GM12878 (cell line): ENCODE data around the gene IFITM5. TPM values are rescaled to one million over a fixed set of nuclear protein-coding genes. Genes with fewer than 3 reads are reported as not detected.

Source experiments
- ATAC-seq: fragments of 200-7000 bp; cut with Tn5 transposase; 3 replicates; pipeline ENCODE4 v1.9.1; 2020; ENCODE audit warnings: mild to moderate bottlenecking, moderate library complexity
- BruUV-seq: library from RNA; stranded (reverse); fragments of 400-500 nt; replicated peaks from 2 replicates; lab custom pipeline; 2021; lab: Mats Ljungman, UMichigan
- CTCF ChIA-PET: fragments of 300-600 bp; sonication (Branson Sonifier 250); formaldehyde crosslinking; extraction: SDS; loops from one replicate; lab custom pipeline; 2021; ENCODE audit warnings: inconsistent platforms; lab: Yijun Ruan, JAX
- POLR2A ChIA-PET: fragments of 350-600 bp; formaldehyde crosslinking; extraction: SDS; loops from one replicate; lab custom pipeline; 2021; ENCODE audit warnings: inconsistent platforms; lab: Charles Lee
- RAD21 ChIA-PET: fragments of 300-600 bp; sonication (Branson Sonifier 250); formaldehyde crosslinking; loops from one replicate; lab custom pipeline; 2023; ENCODE audit warnings: antibody characterized with exemption; ENCODE audit not compliant: unreplicated experiment; lab: Charles Lee
- SMC1A ChIA-PET: fragments of 300-600 bp; sonication (Branson Sonifier 250); formaldehyde crosslinking; loops from one replicate; lab custom pipeline; 2023; ENCODE audit not compliant: unreplicated experiment, uncharacterized antibody; lab: Charles Lee
- DNase-seq: peaks from one replicate; pipeline ENCODE4 v3.0.0-alpha.2; 2011; ENCODE audit warnings: low read depth, low spot score
- FAIRE-seq: peaks from 3 replicates; lab custom pipeline; 2011; peaks lifted over from hg19 to GRCh38; lab: Jason Lieb, UNC
- H2AFZ ChIP-seq: 2 replicates; pipeline ENCODE4 v1.6.0; 2011; ENCODE audit warnings: low read depth, low read length, control low read depth; ENCODE audit not compliant: control insufficient read depth
- H3K27ac ChIP-seq: 2 replicates; pipeline ENCODE4 v1.5.1; 2011; ENCODE audit warnings: control low read depth; ENCODE audit not compliant: control insufficient read depth, insufficient read depth
- H3K27me3 ChIP-seq, 2 experiments: replicated peaks in 1 of 2; 2 replicates each; pipeline versions ENCODE4 v1.6.0 to v1.6.1; 2011; ENCODE audit warnings: low read length in 1 of 2; ENCODE audit not compliant: control insufficient read depth in 2 of 2, insufficient read depth in 2 of 2
- H3K36me3 ChIP-seq, 2 experiments: 2 replicates each; pipeline ENCODE4 v1.5.1; 2011; ENCODE audit warnings: low read length in 1 of 2; ENCODE audit not compliant: control insufficient read depth in 2 of 2, insufficient read depth in 2 of 2
- H3K4me1 ChIP-seq: 2 replicates; pipeline ENCODE4 v1.6.1; 2011; ENCODE audit warnings: mild to moderate bottlenecking, low read length, moderate library complexity, mixed read lengths; ENCODE audit not compliant: control insufficient read depth, insufficient read depth
- H3K4me2 ChIP-seq: 2 replicates; pipeline ENCODE4 v1.6.0; 2011; ENCODE audit warnings: control low read depth; ENCODE audit not compliant: control insufficient read depth, insufficient read depth
- H3K4me3 ChIP-seq: fragments of 200-600 bp; sonication (generic); 2 replicates; pipeline ENCODE4 v1.5.1; 2016
- H3K79me2 ChIP-seq: 2 replicates; pipeline ENCODE4 v1.6.0; 2011; ENCODE audit warnings: low read length; ENCODE audit not compliant: control insufficient read depth, insufficient read depth
- H3K9ac ChIP-seq: 2 replicates; pipeline ENCODE4 v1.8.0; 2011; ENCODE audit warnings: low read length, control low read depth, mixed read lengths; ENCODE audit not compliant: control insufficient read depth, insufficient read depth
- H3K9me3 ChIP-seq: replicated peaks from 3 replicates; pipeline ENCODE4 v1.5.1; 2011; ENCODE audit warnings: mild to moderate bottlenecking, low read length; ENCODE audit not compliant: control insufficient read depth, insufficient read depth
- H4K20me1 ChIP-seq: 2 replicates; pipeline ENCODE4 v1.6.0; 2011; ENCODE audit not compliant: control insufficient read depth, insufficient read depth
- ATF3 ChIP-seq: IDR thresholded peaks from 2 replicates; pipeline ENCODE4 v1.6.1; 2011; ENCODE audit warnings: low read depth, mild to moderate bottlenecking, low read length, moderate library complexity, borderline replicate concordance; ENCODE audit errors: extremely low read depth
- DPF2 ChIP-seq: fragments of 450-650 bp; IDR thresholded peaks from 2 replicates; pipeline ENCODE4 v1.6.1; 2017; ENCODE audit warnings: mild to moderate bottlenecking
- ETV6 ChIP-seq, 2 experiments: fragments of 450-650 bp in 1 of 2; IDR thresholded peaks in 1 of 2; conservative IDR thresholded peaks in 1 of 2; 2 replicates each; pipeline ENCODE4 v1.6.1; 2014; ENCODE audit warnings: antibody characterized with exemption in 1 of 2, borderline replicate concordance in 1 of 2, low read depth in 1 of 2, mild to moderate bottlenecking in 1 of 2, moderate library complexity in 1 of 2
- IRF3 ChIP-seq: fragments of 450-650 bp; IDR thresholded peaks from 2 replicates; pipeline ENCODE4 v1.6.1; 2014; ENCODE audit warnings: mild to moderate bottlenecking
- KAT2A ChIP-seq: conservative IDR thresholded peaks from 2 replicates; pipeline ENCODE4 v1.6.1; 2011; ENCODE audit warnings: low read depth, low read length; ENCODE audit not compliant: control insufficient read depth
- MTA2 ChIP-seq: fragments of 450-650 bp; IDR thresholded peaks from 2 replicates; pipeline ENCODE4 v1.6.1; 2016; ENCODE audit warnings: low read depth, mild to moderate bottlenecking, moderate library complexity
- NR2C1 ChIP-seq: fragments of 450-650 bp; IDR thresholded peaks from 2 replicates; pipeline ENCODE4 v1.6.1; 2017; ENCODE audit warnings: antibody characterized with exemption, mild to moderate bottlenecking, moderate library complexity
- NR2F1 ChIP-seq: fragments of 450-650 bp; conservative IDR thresholded peaks from 2 replicates; pipeline ENCODE4 v1.6.1; 2017; ENCODE audit warnings: mild to moderate bottlenecking
- POLR2AphosphoS2 ChIP-seq: IDR thresholded peaks from 2 replicates; pipeline ENCODE4 v1.6.1; 2011; ENCODE audit warnings: low read depth, mild to moderate bottlenecking, low read length, improper control_type of control experiment, moderate library complexity
- SIX5 ChIP-seq: IDR thresholded peaks from 2 replicates; pipeline ENCODE4 v1.6.1; 2011; ENCODE audit warnings: mild to moderate bottlenecking, low read depth, low read length, moderate library complexity; ENCODE audit not compliant: severe bottlenecking
- WRNIP1 ChIP-seq: IDR thresholded peaks from 2 replicates; pipeline ENCODE4 v1.6.1; 2011; ENCODE audit warnings: low read depth, low read length, improper control_type of control experiment, borderline replicate concordance
- ZBTB4 ChIP-seq: fragments of 450-650 bp; formaldehyde crosslinking; IDR thresholded peaks from 2 replicates; pipeline ENCODE4 v1.4.0; 2022; ENCODE audit warnings: mild to moderate bottlenecking, moderate library complexity
- ZNF24 ChIP-seq: fragments of 450-650 bp; IDR thresholded peaks from 2 replicates; pipeline ENCODE4 v1.6.1; 2017; ENCODE audit warnings: antibody characterized with exemption, mild to moderate bottlenecking
- ZSCAN29 ChIP-seq: fragments of 450-650 bp; IDR thresholded peaks from 2 replicates; pipeline ENCODE4 v1.6.1; 2017; ENCODE audit warnings: mild to moderate bottlenecking, moderate library complexity
- WGBS: methylation state at CpG from one replicate; pipeline ENCODE4 v1.1.6; 2016; ENCODE audit warnings: low lambda C conversion rate; ENCODE audit not compliant: insufficient replicate concordance, insufficient coverage; ENCODE audit errors: missing lambda C conversion rate; 5-methylcytosine and 5-hydroxymethylcytosine counted together
- in situ Hi-C: fragments of 300-500 bp; cut with MboI; formaldehyde crosslinking; loops from 9 replicates; pipeline ENCODE4 v1.14.3; 2018; ENCODE audit warnings: mixed read lengths
- intact Hi-C: fragments of 100-400 bp; cut with micrococcal nuclease; formaldehyde crosslinking; loops from one replicate; pipeline ENCODE4 v1.14.2; 2022; ENCODE audit not compliant: unreplicated experiment
- polyA plus RNA-seq, 11 experiments: library from polyadenylated mRNA; depleted of rRNA in 4 of 11; unstranded in 6 of 11; stranded (reverse) in 5 of 11; fragments of >200 nt; fragmentation: Nextera tagmentation in 4 of 11; fragmentation: Illumina TruSeq in 1 of 11; extraction: Ambion mirVana in 4 of 11; extraction: Trizol in 1 of 11; gene quantifications; 1 replicate in 1 of 11; 2 replicates in 10 of 11; pipeline versions ENCODE4 v1.2.1 to v1.2.3, GENCODE V29; 2011 to 2016; ENCODE audit warnings: inconsistent platforms in 2 of 11, missing spikeins in 2 of 11, low read depth in 1 of 11
- total RNA-seq, 4 experiments: library from RNA; depleted of rRNA in 3 of 4; stranded (reverse); fragments of >200 nt in 3 of 4; fragmentation: Illumina TruSeq in 1 of 4; extraction: Trizol in 1 of 4; gene quantifications; 2 replicates each; pipeline versions ENCODE4 v1.2.1 to v1.2.3, GENCODE V29; 2013 to 2021
- TF ChIP-seq, protein P1 (sequence below): IDR thresholded peaks from 2 replicates; pipeline ENCODE4 v1.6.1; 2011; ENCODE audit warnings: borderline replicate concordance, low read depth, mild to moderate bottlenecking, moderate library complexity, mixed read lengths, low read length; ENCODE audit not compliant: insufficient read depth; ENCODE audit errors: extremely low read length

IFITM5 gene
- total and polyA plus RNA-seq, 10 of the 15 experiments (the other 5 are each of a cell fraction or from before 2014, with no cell fraction given): not detected

DNA sequence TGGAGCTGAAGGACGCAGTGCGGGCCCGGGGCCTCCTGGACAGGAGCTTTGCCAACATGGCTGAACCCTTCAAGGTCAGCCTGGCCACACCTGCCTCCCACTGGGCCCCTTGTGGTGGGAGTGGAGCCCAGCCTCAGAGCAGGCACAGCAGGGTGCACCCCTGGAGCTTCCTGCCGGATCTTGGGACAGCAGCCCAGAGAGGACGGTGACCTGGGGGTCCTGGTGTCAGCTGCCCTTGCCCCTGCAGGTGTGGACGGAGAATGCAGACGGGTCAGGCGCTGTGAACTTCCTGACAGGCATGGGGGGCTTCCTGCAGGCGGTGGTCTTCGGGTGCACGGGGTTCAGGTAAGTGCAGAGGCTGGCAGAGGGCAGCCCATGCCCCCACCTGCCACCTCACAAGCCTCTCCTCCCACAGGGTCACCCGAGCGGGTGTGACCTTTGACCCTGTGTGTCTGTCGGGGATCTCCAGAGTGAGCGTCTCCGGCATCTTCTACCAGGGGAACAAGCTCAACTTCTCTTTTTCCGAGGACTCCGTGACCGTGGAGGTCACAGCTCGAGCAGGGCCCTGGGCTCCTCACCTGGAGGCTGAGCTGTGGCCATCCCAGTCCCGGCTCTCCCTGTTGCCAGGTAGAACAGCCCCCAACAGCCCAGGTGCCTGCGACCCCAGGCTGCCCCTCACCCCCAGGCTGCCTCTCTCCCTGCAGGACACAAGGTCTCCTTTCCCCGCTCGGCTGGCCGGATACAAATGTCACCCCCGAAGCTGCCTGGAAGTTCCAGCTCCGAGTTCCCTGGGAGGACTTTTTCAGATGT is 5.3 kb downstream of the IFITM5 start:
- H3K27me3 ChIP-seq: peaks cover 0 to 2% of the 10 kb centered on the region in 2 experiments; a peak in 1 of 4 replicates
- ChIA-PET POLR2A (interaction anchor here (1.5 kb wide), 1 partner anchor 10 kb away, joined by 4 read pairs; no protein-coding TSS in a partner anchor), CTCF (interaction anchor here (0.8 kb wide), 1 partner anchor 44 kb away, joined by 4 read pairs; no protein-coding TSS in a partner anchor), RAD21 (no interaction called here), SMC1A (interaction anchor here (1.2 to 1.3 kb wide), 2 partner anchors 12 to 34 kb away, joined by 3 read pairs; no protein-coding TSS in a partner anchor)
- no peak overlapping the region for H3K27ac ChIP-seq
- H2AFZ ChIP-seq: no peak overlapping the region
- no peaks in the 10 kb centered on the region for H3K36me3 ChIP-seq
- H3K4me3 ChIP-seq: no peak overlapping the region
- 81% methylated on average over 27 of the region's 27 CpGs for WGBS
- BruUV-seq: no TSS peak
- H4K20me1 ChIP-seq: no peaks in the 10 kb centered on the region
- H3K9ac ChIP-seq: no peak overlapping the region
- H3K4me2 ChIP-seq: no peak overlapping the region
- no peak for DNase-seq
- H3K79me2 ChIP-seq: no peaks in the 10 kb centered on the region
- ATAC-seq: no peak
- no peaks in the 10 kb centered on the region for H3K9me3 ChIP-seq
- no peak for FAIRE-seq
- intact Hi-C loops (no loop called here), in situ Hi-C loops (no loop called here)
- peaks cover 3% of the 10 kb centered on the region; the same call in 1 of the 2 replicates for H3K4me1 ChIP-seq
- TF ChIP-seq MTA2: no peak
- no peak for TF ChIP-seq ZBTB4 (CRISPR knock-in tag)
- no peak for TF ChIP-seq SIX5
- no peak for TF ChIP-seq IRF3
- TF ChIP-seq, protein P1, sequence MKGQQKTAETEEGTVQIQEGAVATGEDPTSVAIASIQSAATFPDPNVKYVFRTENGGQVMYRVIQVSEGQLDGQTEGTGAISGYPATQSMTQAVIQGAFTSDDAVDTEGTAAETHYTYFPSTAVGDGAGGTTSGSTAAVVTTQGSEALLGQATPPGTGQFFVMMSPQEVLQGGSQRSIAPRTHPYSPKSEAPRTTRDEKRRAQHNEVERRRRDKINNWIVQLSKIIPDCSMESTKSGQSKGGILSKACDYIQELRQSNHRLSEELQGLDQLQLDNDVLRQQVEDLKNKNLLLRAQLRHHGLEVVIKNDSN: no peak
- TF ChIP-seq ZSCAN29: no peak
- TF ChIP-seq NR2F1: peak; percentile 85
- no peak for TF ChIP-seq WRNIP1
- no peak for TF ChIP-seq DPF2
- TF ChIP-seq ETV6 (conservative IDR thresholded peaks at IDR 0.05 in 1 of 2, IDR thresholded peaks at IDR 0.05 in 1 of 2; ENCODE audit: borderline replicate concordance in 1 of 2, low read depth in 1 of 2): no peak
- no peak for TF ChIP-seq POLR2AphosphoS2
- 0 out of 2 replicates have a peak, but pooled peaks have one; percentile 35 for TF ChIP-seq NR2C1
- no peak for TF ChIP-seq ATF3
- no peak for TF ChIP-seq KAT2A
- TF ChIP-seq ZNF24: no peak
